AG09309 (cell line): Measurements from ENCODE around the gene PRELP.

Experiments used
- DNase-seq: peaks from one replicate; pipeline ENCODE4 v3.0.0-alpha.2; 2010; ENCODE audit warnings: low read depth
- H3K4me3 ChIP-seq: 2 replicates; pipeline ENCODE4 v1.5.1; 2011; ENCODE audit warnings: mild to moderate bottlenecking, low read depth, low read length, moderate library complexity; ENCODE audit not compliant: control insufficient read depth
- CTCF ChIP-seq: IDR thresholded peaks from 2 replicates; pipeline ENCODE4 v1.5.1; 2011; ENCODE audit warnings: mild to moderate bottlenecking, low read depth, low read length, inconsistent platforms; ENCODE audit not compliant: insufficient read depth, control insufficient read depth; ENCODE audit errors: missing control alignments

Gene PRELP

GRCh38 chr1:203523667-203524066 is 48.1 kb downstream of the PRELP start:
- DNase-seq: no peak
- H3K4me3 ChIP-seq: no peak overlapping the region
- TF ChIP-seq CTCF: no peak

GRCh38 chr1:203524152-203524551 is 48.5 kb downstream of the PRELP start:
- no peak for TF ChIP-seq CTCF
- DNase-seq: no peak
- H3K4me3 ChIP-seq: no peak overlapping the region

GRCh38 chr1:203524824-203525223 is 49.2 kb downstream of the PRELP start:
- TF ChIP-seq CTCF: no peak
- no peak for DNase-seq
- H3K4me3 ChIP-seq: no peak overlapping the region

- no peak for DNase-seq
- no peak for TF ChIP-seq CTCF
- H3K4me3 ChIP-seq: no peak overlapping the region
Observed at GRCh38 chr1:203525685-203526084, 50.1 kb downstream of the PRELP start.

GRCh38 chr1:203526130-203526529 is 50.5 kb downstream of the PRELP start:
- no peak overlapping the region for H3K4me3 ChIP-seq
- TF ChIP-seq CTCF: no peak
- DNase-seq: no peak

DNA sequence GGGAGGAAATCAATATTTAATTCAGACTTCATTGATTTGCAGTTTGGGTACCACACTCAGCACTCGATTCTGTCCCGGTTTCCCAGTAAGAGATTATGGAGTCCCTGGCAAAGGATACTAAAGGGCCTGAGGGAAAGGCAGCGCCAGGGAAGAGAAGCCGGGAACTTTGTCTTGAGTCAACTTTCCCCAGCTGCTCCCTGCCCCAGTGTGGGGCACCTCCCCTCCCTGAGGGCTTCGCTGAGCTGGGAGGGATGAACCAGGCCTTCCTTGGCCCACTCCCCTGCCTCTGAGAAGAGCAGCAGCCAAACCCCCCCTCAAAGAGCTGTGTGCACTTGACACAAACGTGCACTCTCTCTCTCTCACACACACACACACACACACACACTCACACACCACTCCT is 51.0 kb downstream of the PRELP start:
- H3K4me3 ChIP-seq: no peak overlapping the region
- DNase-seq: no peak
- no peak for TF ChIP-seq CTCF

GRCh38 chr1:203527013-203527412 is 51.4 kb downstream of the PRELP start:
- TF ChIP-seq CTCF: no peak
- no peak overlapping the region for H3K4me3 ChIP-seq
- no peak for DNase-seq
